Nucleus accumbens (tissue), 56 donors: ENCODE data around the gene ANAPC2.

Experiments used
- DNase-seq, 56 donors: peaks; one replicate each; lab custom pipeline; 2025; lab: John Stamatoyannopoulos, UW

The ANAPC2 gene

DNA sequence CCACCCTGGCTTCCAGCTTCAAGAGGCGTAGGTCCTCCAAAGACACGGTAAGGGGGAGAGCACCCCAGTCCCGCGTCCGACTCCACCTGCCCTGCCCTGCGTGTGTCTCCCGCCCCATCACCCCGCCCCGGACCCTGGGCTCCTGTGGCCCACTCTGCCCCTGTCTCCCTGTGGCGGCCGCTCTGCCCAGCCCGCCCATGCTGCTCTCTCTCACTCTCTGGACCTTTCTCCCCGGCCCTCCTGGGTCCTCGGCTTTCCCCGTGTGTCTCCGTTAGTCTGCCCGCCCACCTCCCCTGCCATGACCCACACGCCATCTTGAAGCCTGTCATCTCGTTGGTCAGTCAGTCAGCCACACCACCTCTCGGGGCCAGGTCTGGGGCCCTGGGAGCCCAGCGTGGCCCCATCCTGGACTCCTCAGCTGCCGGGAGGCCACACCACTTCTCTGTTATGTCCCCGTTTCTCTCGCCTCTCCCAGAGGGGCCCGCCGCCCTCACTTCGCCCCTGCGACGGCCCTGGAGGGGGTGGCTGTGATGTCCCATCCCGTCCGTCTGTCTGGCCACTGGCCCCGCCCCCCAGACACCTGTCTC is 23.0 kb downstream of the ANAPC2 start:
- no peak for DNase-seq

DNA sequence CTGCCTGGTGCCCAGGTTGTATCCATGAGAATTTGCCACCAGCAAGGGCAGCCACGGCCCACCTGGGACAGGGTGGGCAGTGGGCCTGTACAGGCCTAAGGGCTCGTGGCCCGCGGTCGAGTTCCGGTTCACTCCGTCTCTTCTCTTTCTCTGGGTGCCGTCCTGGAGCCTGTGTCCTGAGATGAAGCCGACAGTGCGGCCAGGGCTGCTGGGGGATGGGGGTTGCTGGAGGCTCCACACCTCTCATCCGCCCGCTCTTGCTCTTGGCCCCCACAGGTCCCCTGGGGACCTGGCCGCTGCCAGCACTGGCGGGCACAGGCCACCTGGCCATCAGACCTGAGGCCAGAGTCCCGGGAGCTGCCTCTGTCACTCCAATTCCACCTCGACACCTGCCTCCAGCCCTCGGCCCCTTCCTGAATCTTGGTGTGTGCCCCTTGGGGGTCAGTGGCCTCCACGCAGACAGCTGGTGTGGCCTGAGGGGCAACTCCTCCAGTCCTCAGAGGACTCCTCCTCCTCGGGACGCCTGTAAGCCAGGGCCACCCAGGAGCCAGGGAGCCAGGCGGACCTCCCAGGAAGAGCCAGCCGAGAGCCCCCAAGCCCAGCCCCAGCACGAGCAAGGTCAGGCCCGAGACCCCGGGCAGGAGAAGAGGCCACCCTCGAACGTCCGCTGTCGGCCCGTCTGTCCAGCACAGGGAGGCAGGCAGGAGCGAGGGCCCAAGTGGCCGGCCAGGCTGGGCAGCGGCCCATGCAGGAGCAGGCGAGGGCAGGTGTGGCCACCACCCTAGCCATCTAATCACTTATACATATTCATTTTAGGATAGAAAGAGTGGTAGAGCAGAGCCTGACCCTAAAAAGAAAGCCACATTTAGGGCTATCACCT is 23.8 kb downstream of the ANAPC2 start:
- no peak for DNase-seq

DNA sequence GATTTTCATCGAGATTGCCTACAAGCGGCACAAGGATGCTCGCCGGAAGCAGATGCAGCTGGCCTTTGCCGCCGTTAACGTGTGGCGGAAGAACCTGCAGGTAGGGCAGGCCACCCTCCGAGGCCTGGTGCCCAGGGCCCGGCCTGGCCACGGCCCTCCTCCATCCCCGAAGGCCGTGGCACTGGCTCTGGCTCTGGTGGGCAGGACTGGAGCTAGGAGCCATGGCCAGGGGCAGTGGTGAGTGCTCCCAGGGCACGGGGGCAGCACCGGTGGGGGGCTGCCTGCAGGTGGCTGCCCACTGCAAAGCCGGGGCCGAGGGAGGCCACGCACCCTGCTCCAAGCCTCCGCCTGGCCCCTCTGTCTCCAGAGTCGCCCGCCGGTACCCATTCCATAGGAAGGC is 24.6 kb downstream of the ANAPC2 start:
- no peak for DNase-seq

DNA sequence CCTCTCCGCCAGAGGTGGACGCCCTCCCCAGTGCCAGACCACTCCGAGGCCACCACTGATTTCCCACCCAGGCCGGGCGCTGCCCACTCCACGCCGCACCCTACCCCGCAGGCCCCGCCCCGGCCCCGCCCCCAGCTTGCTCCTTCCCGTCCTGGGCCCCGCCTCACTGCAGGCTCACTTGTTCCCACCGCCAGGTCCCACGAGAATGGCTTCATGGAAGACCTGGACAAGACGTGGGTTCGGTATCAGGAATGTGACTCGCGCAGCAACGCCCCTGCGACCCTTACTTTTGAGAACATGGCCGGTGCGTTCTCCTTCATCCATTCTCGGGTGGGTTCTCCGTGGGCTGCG is 25.0 kb downstream of the ANAPC2 start:
- no peak for DNase-seq

DNA sequence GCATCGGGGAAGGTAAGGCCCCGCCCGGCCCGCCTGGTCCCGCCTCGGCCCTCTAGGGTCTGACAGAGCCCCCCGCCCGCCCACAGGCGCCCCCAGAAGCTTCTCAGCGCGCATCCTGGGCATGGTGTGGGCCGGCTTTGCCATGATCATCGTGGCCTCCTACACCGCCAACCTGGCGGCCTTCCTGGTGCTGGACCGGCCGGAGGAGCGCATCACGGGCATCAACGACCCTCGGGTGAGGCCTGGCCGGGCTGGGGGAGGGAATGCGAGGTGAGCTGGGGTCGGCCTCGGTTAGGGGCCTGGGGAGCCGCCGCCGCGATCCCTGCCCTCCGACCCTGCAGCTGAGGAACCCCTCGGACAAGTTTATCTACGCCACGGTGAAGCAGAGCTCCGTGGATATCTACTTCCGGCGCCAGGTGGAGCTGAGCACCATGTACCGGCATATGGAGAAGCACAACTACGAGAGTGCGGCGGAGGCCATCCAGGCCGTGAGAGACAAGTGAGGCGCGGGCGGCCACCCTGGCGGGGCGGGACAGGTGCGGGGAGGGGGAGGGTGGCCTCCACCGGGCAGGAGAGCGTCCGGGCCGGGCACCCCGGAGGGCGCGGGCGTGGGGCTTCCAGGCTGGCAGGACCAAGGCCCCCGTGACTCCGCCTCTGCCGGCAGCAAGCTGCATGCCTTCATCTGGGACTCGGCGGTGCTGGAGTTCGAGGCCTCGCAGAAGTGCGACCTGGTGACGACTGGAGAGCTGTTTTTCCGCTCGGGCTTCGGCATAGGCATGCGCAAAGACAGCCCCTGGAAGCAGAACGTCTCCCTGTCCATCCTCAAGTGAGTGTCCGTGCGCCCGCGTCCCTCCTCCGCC is 25.6 kb downstream of the ANAPC2 start:
- DNase-seq: no peak

DNA sequence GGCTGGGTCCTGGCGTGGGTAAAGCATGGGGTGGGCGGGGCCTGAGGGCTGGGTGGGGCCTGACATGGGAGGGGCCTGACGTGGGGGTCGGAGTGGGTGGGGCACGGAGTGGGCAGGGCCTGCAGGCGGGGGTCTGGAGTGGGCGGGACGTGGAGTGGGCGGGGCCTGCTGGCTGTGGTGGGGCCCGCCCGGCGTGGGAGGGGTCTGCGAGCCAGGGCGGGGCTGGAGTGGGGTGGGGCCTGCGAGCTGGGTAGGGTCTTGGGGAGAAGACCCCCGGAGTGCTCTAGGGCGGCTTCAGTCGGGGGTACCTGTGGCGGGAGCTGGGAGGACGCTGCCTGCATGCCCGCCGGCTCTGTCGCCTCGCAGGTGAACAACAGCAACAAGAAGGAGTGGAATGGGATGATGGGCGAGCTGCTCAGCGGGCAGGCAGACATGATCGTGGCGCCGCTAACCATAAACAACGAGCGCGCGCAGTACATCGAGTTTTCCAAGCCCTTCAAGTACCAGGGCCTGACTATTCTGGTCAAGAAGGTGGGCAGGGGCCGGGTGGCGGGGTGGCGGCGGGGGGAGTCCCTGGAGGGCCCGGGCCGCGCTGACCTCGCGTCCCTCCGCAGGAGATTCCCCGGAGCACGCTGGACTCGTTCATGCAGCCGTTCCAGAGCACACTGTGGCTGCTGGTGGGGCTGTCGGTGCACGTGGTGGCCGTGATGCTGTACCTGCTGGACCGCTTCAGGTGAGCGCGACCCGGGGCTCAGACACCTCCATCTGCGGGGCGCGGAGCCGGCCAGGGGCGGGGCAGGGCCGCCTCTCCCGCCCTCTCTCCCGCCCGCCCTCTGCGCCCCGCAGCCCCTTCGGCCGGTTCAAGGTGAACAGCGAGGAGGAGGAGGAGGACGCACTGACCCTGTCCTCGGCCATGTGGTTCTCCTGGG is 26.5 kb downstream of the ANAPC2 start:
- DNase-seq: peak in 2 of 56 donors; percentile 23 to 28

DNA sequence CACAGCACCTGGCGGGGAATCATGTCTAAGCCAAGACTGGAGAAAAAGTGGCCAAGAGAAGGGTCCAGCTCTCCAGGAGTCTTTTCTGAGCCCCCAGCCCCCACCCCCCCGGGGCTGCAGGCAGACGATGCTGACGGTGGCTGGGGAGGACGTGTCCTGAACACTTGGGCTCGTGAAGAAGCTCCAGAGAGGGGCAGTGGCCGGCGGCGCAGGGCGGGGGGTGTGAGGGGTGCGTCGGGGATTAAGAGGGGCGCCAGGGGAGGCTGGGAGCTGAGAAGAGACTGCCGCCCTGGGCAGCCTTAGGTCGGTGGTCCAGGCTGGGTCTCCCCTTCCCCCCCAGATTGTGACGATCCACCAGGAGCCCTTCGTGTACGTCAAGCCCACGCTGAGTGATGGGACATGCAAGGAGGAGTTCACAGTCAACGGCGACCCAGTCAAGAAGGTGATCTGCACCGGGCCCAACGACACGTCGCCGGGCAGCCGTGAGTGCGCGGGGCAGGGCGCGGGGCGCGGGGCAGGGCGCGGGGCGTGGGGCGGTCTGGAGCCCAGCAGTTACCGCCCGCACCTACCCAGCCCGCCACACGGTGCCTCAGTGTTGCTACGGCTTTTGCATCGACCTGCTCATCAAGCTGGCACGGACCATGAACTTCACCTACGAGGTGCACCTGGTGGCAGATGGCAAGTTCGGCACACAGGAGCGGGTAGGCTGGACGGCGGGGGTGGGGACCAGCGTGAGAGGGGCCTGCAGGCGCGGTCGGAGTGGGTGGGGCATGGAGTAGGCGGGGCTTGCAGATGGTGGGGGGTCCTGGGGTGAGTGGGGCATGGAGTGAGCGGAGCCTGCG is 27.4 kb downstream of the ANAPC2 start:
- no peak for DNase-seq

DNA sequence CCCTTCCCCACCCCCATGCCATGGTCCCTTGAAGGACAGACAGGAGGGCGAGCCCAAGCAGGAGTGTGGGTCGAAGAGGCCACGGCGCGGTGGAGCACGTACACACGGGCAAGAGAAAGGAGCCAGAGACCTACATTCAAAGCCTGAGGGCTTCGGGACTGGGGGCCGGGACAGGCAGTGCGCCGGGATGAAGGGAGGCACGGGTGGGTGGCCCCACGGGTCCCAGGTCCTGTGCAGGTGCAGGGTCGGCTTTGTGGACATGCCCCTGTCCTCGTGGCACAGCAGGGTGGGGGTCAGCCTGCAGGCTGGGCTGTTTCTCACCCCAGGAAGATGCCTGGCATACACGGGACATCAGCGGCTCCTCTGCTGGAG is 28.3 kb downstream of the ANAPC2 start:
- DNase-seq: no peak

DNA sequence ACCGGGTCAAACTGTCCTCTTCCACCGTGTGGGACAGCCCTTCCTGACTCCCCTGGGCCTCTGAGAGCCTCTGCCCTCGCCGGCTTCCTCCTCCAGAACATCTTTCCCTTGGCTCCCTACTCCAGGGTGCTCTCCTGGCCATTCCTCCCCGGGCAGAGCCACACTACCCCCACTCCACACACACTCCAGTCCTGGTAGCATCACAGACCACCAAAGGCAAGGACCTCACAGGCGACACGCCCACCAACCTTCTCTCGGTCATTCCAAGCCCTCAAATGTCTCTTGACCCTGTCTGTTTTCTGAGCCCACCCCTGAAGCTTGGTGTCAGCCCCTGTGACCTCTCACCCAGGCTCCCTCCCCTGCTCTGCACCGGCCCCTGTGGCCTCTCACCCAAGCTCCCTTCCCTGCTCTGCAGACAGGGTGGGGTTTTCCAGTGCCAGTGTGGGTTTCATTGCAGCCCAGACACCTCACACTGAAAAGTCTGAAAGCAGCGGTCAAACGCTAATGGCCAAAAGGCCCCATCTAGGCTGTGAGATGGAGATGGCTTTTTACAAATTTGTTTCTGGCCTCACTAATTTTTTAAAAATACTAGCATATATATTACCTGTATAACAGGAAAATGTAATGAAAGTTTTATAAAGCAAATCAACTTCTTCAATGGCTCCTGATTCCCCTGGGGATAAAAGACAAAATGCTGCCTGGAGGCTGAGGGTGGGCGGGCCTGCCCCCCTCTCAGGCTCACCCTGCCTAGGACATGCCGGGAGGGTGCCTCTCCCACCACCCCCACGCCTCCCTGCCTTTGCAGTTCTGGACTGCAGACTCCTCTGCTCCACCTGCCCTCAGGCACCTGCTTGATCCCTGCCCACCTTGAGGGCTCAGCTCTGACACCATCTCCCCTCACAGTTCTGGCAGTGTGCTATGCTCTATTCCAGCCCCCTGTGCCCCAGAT is 29.0 kb downstream of the ANAPC2 start:
- no peak for DNase-seq

DNA sequence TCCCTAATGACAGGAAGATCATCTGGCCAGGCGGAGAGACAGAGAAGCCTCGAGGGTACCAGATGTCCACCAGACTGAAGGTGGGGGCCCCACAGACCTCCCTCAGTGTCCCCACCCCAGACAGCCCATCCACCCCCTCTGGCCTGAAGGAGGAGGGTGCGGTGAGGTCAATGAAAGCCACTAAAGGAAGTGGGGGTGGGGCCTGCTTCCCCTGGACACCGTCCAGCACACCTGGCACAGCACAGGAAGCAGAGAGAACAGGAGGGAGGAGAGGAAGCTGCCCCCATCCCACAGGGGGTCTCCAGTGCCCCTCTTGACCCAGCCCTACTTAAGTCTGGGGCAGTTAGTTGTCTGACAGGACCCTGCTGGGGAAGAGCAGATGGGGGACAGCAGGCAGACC is 29.7 kb downstream of the ANAPC2 start:
- no peak for DNase-seq

DNA sequence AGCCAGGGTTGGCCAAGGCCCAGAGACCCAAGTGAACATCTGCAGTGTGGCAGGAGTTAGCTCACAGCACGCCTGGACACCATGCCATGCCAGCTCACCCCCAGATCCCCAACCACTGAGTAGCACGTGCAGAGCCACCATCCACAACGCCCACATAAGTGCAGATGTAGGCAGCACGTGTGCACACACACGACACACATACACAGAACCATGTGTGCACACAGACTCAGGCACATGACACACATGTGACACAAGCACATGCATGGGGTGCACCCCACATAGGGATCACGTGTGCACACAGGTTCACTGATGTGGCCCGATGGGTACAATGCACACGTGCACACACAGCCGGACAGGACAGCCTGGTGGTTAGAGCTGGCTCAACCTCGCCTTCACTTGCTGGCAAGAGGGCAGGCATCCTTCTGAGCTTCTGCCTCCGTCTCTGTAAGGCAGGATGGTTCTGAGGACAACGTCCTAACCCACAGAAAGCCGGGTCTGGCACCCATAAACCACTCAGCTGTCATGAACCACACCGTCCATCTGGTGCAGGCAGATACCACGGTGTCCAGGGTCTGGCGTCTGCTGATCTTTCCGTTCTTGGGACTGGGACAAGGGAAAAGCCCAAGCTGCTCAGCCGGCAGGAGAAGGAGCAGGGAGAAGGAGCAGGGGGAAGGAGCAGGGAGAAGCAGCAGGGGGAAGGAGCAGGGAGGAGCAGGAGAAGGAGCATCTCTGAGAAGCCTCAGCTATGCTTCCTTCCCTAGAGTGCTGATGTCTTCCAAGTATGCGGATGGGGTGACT is 30.5 kb downstream of the ANAPC2 start:
- DNase-seq: no peak

DNA sequence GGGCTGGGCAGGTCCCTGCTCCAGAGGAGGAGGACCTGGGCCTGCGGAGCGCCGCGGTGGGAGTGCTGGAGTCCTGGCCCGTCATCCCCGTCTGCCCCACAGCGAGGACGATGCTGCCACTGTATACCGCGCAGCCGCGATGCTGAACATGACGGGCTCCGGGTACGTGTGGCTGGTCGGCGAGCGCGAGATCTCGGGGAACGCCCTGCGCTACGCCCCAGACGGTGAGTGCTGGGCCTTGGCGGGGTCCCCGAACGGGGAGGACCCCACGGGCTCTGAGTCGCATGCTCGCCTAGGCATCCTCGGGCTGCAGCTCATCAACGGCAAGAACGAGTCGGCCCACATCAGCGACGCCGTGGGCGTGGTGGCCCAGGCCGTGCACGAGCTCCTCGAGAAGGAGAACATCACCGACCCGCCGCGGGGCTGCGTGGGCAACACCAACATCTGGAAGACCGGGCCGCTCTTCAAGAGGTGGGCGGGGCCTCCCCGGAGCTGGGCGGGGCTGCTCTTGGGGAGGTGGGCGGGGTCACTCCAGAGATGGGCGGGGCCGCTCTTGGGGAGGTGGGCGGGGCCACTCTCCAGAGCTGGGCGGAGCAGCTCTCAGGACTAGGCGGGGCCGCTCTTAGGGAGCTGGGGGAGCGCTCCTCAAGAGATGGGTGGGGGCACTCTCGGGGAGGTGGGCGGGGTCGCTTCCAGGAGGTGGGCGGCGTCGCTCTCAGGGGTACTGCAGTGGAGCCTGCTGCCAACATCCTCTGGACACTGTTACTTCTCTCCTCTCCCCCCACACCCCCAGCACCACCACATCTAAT is 31.6 kb downstream of the ANAPC2 start:
- peak in 32 of 56 donors; percentile 18 to 78 (median 42) for DNase-seq

DNA sequence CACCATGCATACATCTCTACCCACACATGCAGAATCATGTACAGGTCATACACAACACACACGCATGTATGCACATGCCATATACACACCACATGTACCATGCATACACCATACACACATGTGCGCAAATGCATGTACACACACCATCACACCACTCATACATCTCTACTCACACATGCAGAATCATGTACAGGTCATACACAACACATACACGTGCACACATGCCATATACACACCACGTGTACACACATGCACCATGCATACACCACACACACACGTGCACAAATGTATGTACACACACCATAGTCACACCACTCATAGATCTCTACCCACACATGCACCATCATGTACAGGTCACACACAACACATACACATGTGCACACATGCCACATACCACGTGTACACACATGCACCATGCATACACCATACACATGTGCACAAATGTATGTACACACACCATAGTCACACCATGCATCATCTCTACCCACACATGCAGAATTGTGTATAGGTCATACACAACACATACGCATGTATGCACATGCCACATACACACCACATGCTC is 35.4 kb downstream of the ANAPC2 start:
- no peak for DNase-seq

DNA sequence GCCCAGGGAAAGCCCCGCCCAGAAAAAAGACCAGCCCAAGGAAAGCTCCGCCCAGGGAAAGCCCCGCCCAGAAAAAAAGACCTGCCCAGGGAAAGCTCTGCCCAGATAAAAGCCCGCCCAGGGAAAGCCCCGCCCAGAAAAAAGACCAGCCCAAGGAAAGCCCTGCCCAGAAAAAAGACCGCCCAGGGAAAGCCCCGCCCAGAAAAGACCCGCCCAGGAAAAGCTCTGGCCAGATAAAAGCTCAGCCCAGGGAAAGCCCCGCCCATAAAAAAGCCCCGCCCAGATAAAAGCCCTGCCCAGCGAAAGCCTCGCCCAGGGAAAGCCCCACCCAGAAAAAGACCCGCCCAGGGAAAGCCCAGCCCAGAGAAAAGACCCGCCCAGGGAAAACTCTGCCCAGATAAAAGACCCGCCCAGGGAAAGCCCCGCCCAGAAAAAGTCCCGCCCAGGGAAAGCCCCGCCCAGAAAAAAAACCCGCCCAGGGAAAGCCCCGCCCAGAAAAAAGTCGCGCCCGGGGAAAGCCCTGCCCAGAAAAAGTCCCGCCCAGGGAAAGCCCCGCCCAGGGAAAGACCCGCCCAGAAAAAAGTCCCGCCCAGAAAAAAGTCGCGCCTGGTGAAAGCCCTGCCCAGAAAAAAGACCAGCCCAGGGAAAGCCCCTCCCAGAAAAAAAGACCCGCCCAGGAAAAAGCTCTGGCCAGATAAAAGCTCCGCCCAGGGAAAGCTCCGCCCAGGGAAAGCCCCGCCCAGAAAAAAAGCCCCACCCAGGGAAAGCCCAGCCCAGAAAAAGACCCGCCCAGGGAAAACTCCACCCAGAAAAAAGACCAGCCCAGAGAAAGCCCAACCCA is 37.5 kb downstream of the ANAPC2 start:
- DNase-seq: peak in 2 of 56 donors; percentile 44 to 68

DNA sequence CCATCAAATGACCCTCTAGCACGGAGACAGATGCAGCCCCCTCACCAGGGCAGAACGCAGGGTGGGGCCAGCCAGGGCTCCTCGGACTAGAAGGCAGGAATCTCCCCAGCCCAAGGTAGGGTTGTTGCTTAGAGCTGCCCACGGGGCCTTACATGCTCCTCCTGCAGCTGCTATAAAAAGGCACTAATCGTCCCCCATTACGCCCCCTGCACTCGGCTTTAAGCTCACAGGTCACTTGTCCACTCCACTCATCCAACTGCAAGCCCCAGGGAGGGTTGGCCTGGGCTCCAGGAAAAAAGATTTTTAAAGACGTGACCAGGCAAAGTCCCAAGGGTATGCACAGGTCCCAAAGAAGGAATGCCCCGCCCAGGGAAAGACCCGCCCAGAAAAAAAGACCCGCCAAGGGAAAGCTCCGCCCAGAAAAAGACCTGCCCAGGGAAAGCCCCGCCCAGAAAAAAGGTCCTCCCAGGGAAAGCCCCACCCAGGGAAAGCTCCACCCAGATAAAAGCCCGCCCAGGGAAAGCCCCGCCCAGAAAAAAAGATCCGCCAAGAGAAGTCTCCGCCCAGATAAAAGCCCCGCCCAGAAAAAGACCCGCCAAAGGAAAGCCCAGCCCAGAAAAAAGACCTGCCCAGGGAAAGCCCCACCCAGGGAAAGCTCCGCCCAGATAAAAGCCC is 38.3 kb downstream of the ANAPC2 start:
- DNase-seq: no peak
